ENCODE results near the gene PARP6. TPM values are rescaled to one million over a fixed set of nuclear protein-coding genes. Genes with fewer than 3 reads are reported as not detected.
A peak's percentile ranks its signal among the peaks of the same experiment; 100 is the strongest.

The PARP6 gene
- polyA plus RNA-seq, 3 donors, result 12.9 to 165 (median 13.5) TPM

- H3K79me2 ChIP-seq (ENCODE audit: insufficient read depth, low read length), result peaks cover 18% of the 10 kb centered on the region
- H3K4me3 ChIP-seq (replicated peaks in 1 of 3; ENCODE audit: low read depth in 2 of 3, low read length in 3 of 3), result no peak overlapping the region
- WGBS (ENCODE audit: insufficient coverage), result no CpG with 5 or more reads among the region's 3 CpGs
- peak overlapping the region in 1 of 2 donors; percentile 81 for H3K27ac ChIP-seq (ENCODE audit: low read depth in 1 of 2, low read length in 2 of 2)
- H3K4me2 ChIP-seq (replicated peaks; ENCODE audit: extremely low read depth, low read length, poor library complexity, severe bottlenecking), result no peak overlapping the region
- intact Hi-C loops (cut with micrococcal nuclease), result no loop called here
- H3K4me1 Mint-ChIP-seq, result peaks cover 34% of the 10 kb centered on the region
- peaks cover 32 to 36% of the 10 kb centered on the region in 2 donors for H3K36me3 Mint-ChIP-seq
- no peak overlapping the region for H2AFZ ChIP-seq (ENCODE audit: insufficient read depth, low read depth, low read length, poor library complexity, severe bottlenecking)
- H3K36me3 ChIP-seq (replicated peaks in 1 of 2; ENCODE audit: control insufficient read depth in 1 of 2, insufficient read depth in 2 of 2, low read length in 2 of 2), result peaks cover 32 to 36% of the 10 kb centered on the region in 2 donors
- no peaks in the 10 kb centered on the region for H3K27me3 Mint-ChIP-seq (ENCODE audit: low read depth in 3 of 3)
- no peak overlapping the region for H3K9ac ChIP-seq (ENCODE audit: insufficient read depth, low read length, poor library complexity, severe bottlenecking)
- no peaks in the 10 kb centered on the region for H4K20me1 ChIP-seq (ENCODE audit: insufficient read depth, low read length)
- H3K27ac Mint-ChIP-seq, result peak overlapping the region in 2 of 7 donors; percentile 81 to 98
- no peaks in the 10 kb centered on the region for H3K27me3 ChIP-seq (ENCODE audit: control insufficient read depth in 2 of 2, insufficient read depth in 2 of 2, low read length in 2 of 2)
- H3K9me3 Mint-ChIP-seq, result no peaks in the 10 kb centered on the region
- no peak for DNase-seq
- no peak overlapping the region for H3K4me3 Mint-ChIP-seq
- H3K9me3 ChIP-seq (replicated peaks in 1 of 2; ENCODE audit: control insufficient read depth in 1 of 2, insufficient read depth in 1 of 2, low read length in 2 of 2), result no peaks in the 10 kb centered on the region
- TF ChIP-seq CTCF (IDR thresholded peaks at IDR 0.05), result no peak
- peaks cover 27 to 37% of the 10 kb centered on the region in 2 donors for H3K4me1 ChIP-seq (ENCODE audit: control insufficient read depth in 1 of 2, insufficient read depth in 2 of 2, low read length in 2 of 2)
These were observed 33.8 kb downstream of the PARP6 start for GRCh38 chr15:72238586-72238985.

GRCh38 chr15:72237853-72238224 lies 34.5 kb downstream of the PARP6 start:
- H3K79me2 ChIP-seq (ENCODE audit: insufficient read depth, low read length), result peaks cover 20% of the 10 kb centered on the region
- H3K36me3 Mint-ChIP-seq, result peaks cover 25 to 29% of the 10 kb centered on the region in 2 donors
- H3K27ac ChIP-seq (ENCODE audit: low read depth in 1 of 2, low read length in 2 of 2), result peak overlapping the region; percentile 53 to 81
- no peak overlapping the region for H2AFZ ChIP-seq (ENCODE audit: insufficient read depth, low read depth, low read length, poor library complexity, severe bottlenecking)
- H3K36me3 ChIP-seq (replicated peaks in 1 of 2; ENCODE audit: control insufficient read depth in 1 of 2, insufficient read depth in 2 of 2, low read length in 2 of 2), result peaks cover 26 to 28% of the 10 kb centered on the region in 2 donors
- H3K9me3 Mint-ChIP-seq, result no peaks in the 10 kb centered on the region
- H3K4me3 ChIP-seq (replicated peaks in 1 of 3; ENCODE audit: low read depth in 2 of 3, low read length in 3 of 3), result peak overlapping the region in 1 of 3 experiments; percentile 23
- no peaks in the 10 kb centered on the region for H3K27me3 Mint-ChIP-seq (ENCODE audit: low read depth in 3 of 3)
- H3K4me1 ChIP-seq (ENCODE audit: control insufficient read depth in 1 of 2, insufficient read depth in 2 of 2, low read length in 2 of 2), result peaks cover 35 to 44% of the 10 kb centered on the region in 2 donors
- TF ChIP-seq CTCF (IDR thresholded peaks at IDR 0.05), result no peak
- H4K20me1 ChIP-seq (ENCODE audit: insufficient read depth, low read length), result no peaks in the 10 kb centered on the region
- intact Hi-C loops (cut with micrococcal nuclease), result loop anchor here in 1 of 2 donors (1.0 kb wide), 1 partner anchor 10 kb away; no protein-coding TSS in a partner anchor
- peak overlapping the region; percentile 54 for H3K4me2 ChIP-seq (replicated peaks; ENCODE audit: extremely low read depth, low read length, poor library complexity, severe bottlenecking)
- no peaks in the 10 kb centered on the region for H3K27me3 ChIP-seq (ENCODE audit: control insufficient read depth in 2 of 2, insufficient read depth in 2 of 2, low read length in 2 of 2)
- H3K4me3 Mint-ChIP-seq, result no peak overlapping the region
- peak in 1 of 3 donors; percentile 19 for DNase-seq
- WGBS (ENCODE audit: insufficient coverage), result no CpG with 5 or more reads among the region's 1 CpG
- peak overlapping the region; percentile 91 to 98 (median 95) for H3K27ac Mint-ChIP-seq
- no peaks in the 10 kb centered on the region for H3K9me3 ChIP-seq (replicated peaks in 1 of 2; ENCODE audit: control insufficient read depth in 1 of 2, insufficient read depth in 1 of 2, low read length in 2 of 2)
- no peak overlapping the region for H3K9ac ChIP-seq (ENCODE audit: insufficient read depth, low read length, poor library complexity, severe bottlenecking)
- peaks cover 39% of the 10 kb centered on the region for H3K4me1 Mint-ChIP-seq

Measured in CD14-positive monocyte (primary cell).